DND-41 (cell line): ENCODE results near the gene ZNRD2.

Experiments
- ATAC-seq: fragments of 200-7000 bp; cut with Tn5 transposase; 3 replicates; pipeline ENCODE4 v1.9.1; 2021; ENCODE audit warnings: low read depth; ENCODE audit not compliant: insufficient read depth
- DNase-seq: peaks from one replicate; pipeline ENCODE4 v3.0.0-alpha.2; 2020
- H2AFZ ChIP-seq: 2 replicates; pipeline ENCODE4 v1.6.0; 2012; ENCODE audit warnings: low read depth, low read length
- H3K27ac ChIP-seq: 2 replicates; pipeline ENCODE4 v1.5.1; 2012; ENCODE audit warnings: low read length, inconsistent platforms
- H3K27me3 ChIP-seq: fragments of 200-600 bp; sonication (generic); 2 replicates; pipeline ENCODE4 v1.6.0; 2012; ENCODE audit warnings: low read length, mild to moderate bottlenecking, inconsistent platforms; ENCODE audit not compliant: insufficient read depth, poor library complexity
- H3K36me3 ChIP-seq: 2 replicates; pipeline ENCODE4 v1.5.1; 2012; ENCODE audit warnings: low read length, inconsistent platforms; ENCODE audit not compliant: insufficient read depth
- H3K4me1 ChIP-seq: 2 replicates; pipeline ENCODE4 v1.5.1; 2012; ENCODE audit warnings: mild to moderate bottlenecking, low read length; ENCODE audit not compliant: insufficient read depth
- H3K4me2 ChIP-seq: 2 replicates; pipeline ENCODE4 v1.6.0; 2012; ENCODE audit warnings: mild to moderate bottlenecking, moderate library complexity, low read length, inconsistent platforms; ENCODE audit not compliant: insufficient read depth
- H3K4me3 ChIP-seq, 2 experiments: fragments of 200-600 bp in 1 of 2; shearing (Covaris generic) in 1 of 2; 2 replicates each; pipeline ENCODE4 v1.5.1; 2012 to 2016; ENCODE audit warnings: inconsistent platforms in 2 of 2, low read length in 2 of 2, mild to moderate bottlenecking in 2 of 2, low read depth in 1 of 2, moderate library complexity in 1 of 2
- H3K79me2 ChIP-seq: 2 replicates; pipeline ENCODE4 v1.6.0; 2012; ENCODE audit warnings: low read length, inconsistent platforms; ENCODE audit not compliant: insufficient read depth
- H3K9ac ChIP-seq: 2 replicates; pipeline ENCODE4 v1.6.0; 2012; ENCODE audit warnings: low read depth, mild to moderate bottlenecking, inconsistent platforms, low read length, moderate library complexity
- H3K9me3 ChIP-seq: 2 replicates; pipeline ENCODE4 v1.5.1; 2012; ENCODE audit warnings: low read length, moderate library complexity, mild to moderate bottlenecking, inconsistent platforms; ENCODE audit not compliant: insufficient read depth, severe bottlenecking
- H4K20me1 ChIP-seq: 2 replicates; pipeline ENCODE4 v1.6.0; 2012; ENCODE audit warnings: low read length; ENCODE audit not compliant: insufficient read depth
- CTCF ChIP-seq: IDR thresholded peaks from 2 replicates; pipeline ENCODE4 v1.5.1; 2012; ENCODE audit warnings: borderline replicate concordance, low read length, moderate library complexity, mild to moderate bottlenecking; ENCODE audit not compliant: poor library complexity, severe bottlenecking; ENCODE audit errors: extremely low read depth
- EZH2 ChIP-seq: IDR thresholded peaks from 3 replicates; pipeline ENCODE4 v1.6.1; 2012; ENCODE audit warnings: borderline replicate concordance, low read depth, mild to moderate bottlenecking, moderate library complexity, low read length, inconsistent platforms; ENCODE audit not compliant: severe bottlenecking

Gene ZNRD2

GRCh38 chr11:65538232-65538914 is 31.9 kb upstream of the ZNRD2 start:
- Histone ChIP-seq H3K27ac (no peak overlapping the region), H3K4me1 (peaks cover 20% of the 10 kb centered on the region), H3K36me3 (peaks cover 31% of the 10 kb centered on the region), H3K9me3 (no peaks in the 10 kb centered on the region), H2AFZ (no peak overlapping the region), H3K27me3 (no peaks in the 10 kb centered on the region), H4K20me1 (0 out of 2 replicates have a peak, but pooled peaks cover 4% of the 10 kb centered on the region), H3K4me3 (no peak overlapping the region), H3K79me2 (no peaks in the 10 kb centered on the region), H3K4me2 (no peak overlapping the region), H3K9ac (no peak overlapping the region)
- ATAC-seq: no peak
- no peak for DNase-seq
- TF ChIP-seq CTCF (no peak), EZH2 (no peak)

GRCh38 chr11:65538915-65539743 is 31.1 kb upstream of the ZNRD2 start:
- Histone ChIP-seq H3K4me2 (no peak overlapping the region), H3K27ac (no peak overlapping the region), H4K20me1 (0 out of 2 replicates have a peak, but pooled peaks cover 4% of the 10 kb centered on the region), H3K4me3 (no peak overlapping the region), H3K27me3 (no peaks in the 10 kb centered on the region), H3K79me2 (no peaks in the 10 kb centered on the region), H2AFZ (no peak overlapping the region), H3K4me1 (peaks cover 20% of the 10 kb centered on the region), H3K9me3 (no peaks in the 10 kb centered on the region), H3K9ac (no peak overlapping the region), H3K36me3 (peaks cover 31% of the 10 kb centered on the region)
- DNase-seq (no peak), ATAC-seq (no peak)
- TF ChIP-seq EZH2: no peak
- TF ChIP-seq CTCF: no peak

GRCh38 chr11:65539744-65540289 is 30.5 kb upstream of the ZNRD2 start:
- no peaks in the 10 kb centered on the region for H3K9me3 ChIP-seq
- H3K4me3 ChIP-seq: no peak overlapping the region; a peak in 1 of 4 replicates
- ATAC-seq (peak; percentile 66), DNase-seq (no peak)
- peak overlapping the region; percentile 65 for H3K4me2 ChIP-seq
- TF ChIP-seq CTCF: no peak
- TF ChIP-seq EZH2: no peak
- no peak overlapping the region for H3K9ac ChIP-seq
- H3K27me3 ChIP-seq: no peaks in the 10 kb centered on the region
- no peaks in the 10 kb centered on the region for H3K79me2 ChIP-seq
- H2AFZ ChIP-seq: no peak overlapping the region
- H4K20me1 ChIP-seq: 0 out of 2 replicates have a peak, but pooled peaks cover 4% of the 10 kb centered on the region
- H3K36me3 ChIP-seq: peaks cover 31% of the 10 kb centered on the region
- H3K4me1 ChIP-seq: peaks cover 20% of the 10 kb centered on the region
- no peak overlapping the region for H3K27ac ChIP-seq
